G401 (cell line): Measurements from ENCODE around the gene IFT27. TPM values are rescaled to one million over a fixed set of nuclear protein-coding genes. Genes with fewer than 3 reads are reported as not detected.
"Not testable (repeated sequence)": the region's sequence is repeated elsewhere in the genome, so short reads cannot be mapped to it uniquely, and the experiment has no call there.

Experiments used
- DNase-seq: peaks from one replicate; pipeline ENCODE4 v3.0.0-alpha.2; 2015; ENCODE audit warnings: low spot score
- in situ Hi-C: cut with HindIII; loops from 2 replicates; pipeline ENCODE4 v1.10.0; 2016; ENCODE audit warnings: low sequenced_read_pairs, mixed read lengths
- total RNA-seq: library from RNA; depleted of rRNA; stranded (reverse); fragments of >200 nt; shearing (Covaris generic); gene quantifications from 2 replicates; pipeline ENCODE4 v1.2.3, GENCODE V29; 2014; rRNA removed

The IFT27 gene
- total RNA-seq, 1 experiment from 2014 or later: 30.3 TPM

- DNase-seq: no peak
- in situ Hi-C loops: no loop called here
Observed at GRCh38 chr22:36731916-36732315, 44.0 kb downstream of the IFT27 start.

GRCh38 chr22:36731321-36731720 lies 44.6 kb downstream of the IFT27 start:
- in situ Hi-C loops, DNase-seq: not testable (repeated sequence)

- in situ Hi-C loops: no loop called here
- no peak for DNase-seq
Observed at GRCh38 chr22:36730176-36730858, 45.6 kb downstream of the IFT27 start.

GRCh38 chr22:36729321-36729720 lies 46.6 kb downstream of the IFT27 start:
- in situ Hi-C loops: no loop called here
- no peak for DNase-seq

- in situ Hi-C loops: no loop called here
- DNase-seq: no peak
Observed at GRCh38 chr22:36728505-36728904, 47.4 kb downstream of the IFT27 start.

GRCh38 chr22:36727927-36728488 lies 47.9 kb downstream of the IFT27 start:
- DNase-seq: no peak
- in situ Hi-C loops: no loop called here

GRCh38 chr22:36727110-36727509 lies 48.8 kb downstream of the IFT27 start:
- in situ Hi-C loops: no loop called here
- DNase-seq: no peak

- DNase-seq: no peak
- in situ Hi-C loops: no loop called here
Observed at GRCh38 chr22:36726007-36726380, 49.9 kb downstream of the IFT27 start.

- no peak for DNase-seq
- in situ Hi-C loops: no loop called here
Observed at GRCh38 chr22:36725366-36726006, 50.4 kb downstream of the IFT27 start.

GRCh38 chr22:36724836-36725235 lies 51.1 kb downstream of the IFT27 start:
- no peak for DNase-seq
- in situ Hi-C loops: no loop called here

GRCh38 chr22:36722055-36722454 lies 53.9 kb downstream of the IFT27 start:
- DNase-seq: no peak
- in situ Hi-C loops: no loop called here

- in situ Hi-C loops: no loop called here
- DNase-seq: no peak
Observed at GRCh38 chr22:36715647-36716046, 60.3 kb downstream of the IFT27 start.

GRCh38 chr22:36714110-36714509 lies 61.8 kb downstream of the IFT27 start:
- DNase-seq: no peak
- in situ Hi-C loops: no loop called here

GRCh38 chr22:36713436-36713835 lies 62.5 kb downstream of the IFT27 start:
- in situ Hi-C loops: no loop called here
- no peak for DNase-seq

Other genes starting within 250 kb of the IFT27 start
- 455 and 581 TPM in 2 replicates for gene EIF3D, start 247.0 kb downstream of the IFT27 start, total RNA-seq
- gene CACNG2, start 72.4 kb downstream of the IFT27 start, total RNA-seq: not detected in 2 replicates
- gene PVALB, start 40.9 kb upstream of the IFT27 start, total RNA-seq: not detected in 2 replicates
- not detected in 2 replicates for gene NCF4, start 84.9 kb upstream of the IFT27 start, total RNA-seq
- not detected in 2 replicates for gene CSF2RB, start 137.5 kb upstream of the IFT27 start, total RNA-seq
- gene TST, start 243.3 kb upstream of the IFT27 start, total RNA-seq: 43.2 and 58.2 TPM in 2 replicates
- gene MPST, start 243.6 kb upstream of the IFT27 start, total RNA-seq: 177 and 203 TPM in 2 replicates